Thoracic aorta (tissue), 2 donors: ENCODE data around the gene WDFY4. TPM values are rescaled to one million over a fixed set of nuclear protein-coding genes. Genes with fewer than 3 reads are reported as not detected.

Experiments
- ATAC-seq: fragments of 150-250 bp; one replicate; pipeline ENCODE4 v1.8.0; 2017; ENCODE audit warnings: low read depth; ENCODE audit not compliant: insufficient number of reproducible peaks, low FRiP score
- DNase-seq: peaks from one replicate; pipeline ENCODE4 v3.0.0-alpha.2; 2020; ENCODE audit warnings: low spot score
- H3K27ac ChIP-seq, 2 donors: fragments of 200-600 bp; sonication (generic); 1 replicate in 1 of 2; 2 replicates in 1 of 2; pipeline ENCODE4 v1.5.1; 2016; ENCODE audit warnings: mild to moderate bottlenecking in 2 of 2, moderate library complexity in 2 of 2
- H3K27me3 ChIP-seq: fragments of 200-600 bp; sonication (generic); replicated peaks from 2 replicates; pipeline ENCODE4 v1.6.0; 2016; ENCODE audit warnings: mild to moderate bottlenecking; ENCODE audit not compliant: insufficient read depth
- H3K36me3 ChIP-seq: fragments of 200-600 bp; sonication (generic); one replicate; pipeline ENCODE4 v1.5.1; 2016
- H3K4me1 ChIP-seq, 2 donors: fragments of 200-600 bp; sonication (generic); 1 replicate in 1 of 2; 2 replicates in 1 of 2; pipeline versions ENCODE4 v1.5.1 to v1.6.0; 2016; ENCODE audit warnings: low read depth in 2 of 2, mild to moderate bottlenecking in 1 of 2; ENCODE audit not compliant: control insufficient read depth in 1 of 2
- H3K4me3 ChIP-seq: fragments of 200-600 bp; sonication (generic); 2 replicates; pipeline ENCODE4 v1.5.1; 2016; ENCODE audit warnings: mild to moderate bottlenecking
- H3K9me3 ChIP-seq: fragments of 200-600 bp; sonication (generic); 2 replicates; pipeline ENCODE4 v1.5.1; 2016
- total RNA-seq, 2 donors: library from RNA; depleted of rRNA; stranded (reverse); fragments of >200 nt; gene quantifications; one replicate each; pipeline versions ENCODE4 v1.1.0 to v1.2.3, GENCODE V29; 2016
- TF ChIP-seq, protein P1 (sequence below): fragments of 200-600 bp; sonication (generic); IDR thresholded peaks from one replicate; pipeline ENCODE4 v1.5.1; 2019; ENCODE audit warnings: antibody characterized with exemption

Gene WDFY4
- total RNA-seq, 2 donors from 2014 or later, result 10.0 to 14.9 TPM

DNA sequence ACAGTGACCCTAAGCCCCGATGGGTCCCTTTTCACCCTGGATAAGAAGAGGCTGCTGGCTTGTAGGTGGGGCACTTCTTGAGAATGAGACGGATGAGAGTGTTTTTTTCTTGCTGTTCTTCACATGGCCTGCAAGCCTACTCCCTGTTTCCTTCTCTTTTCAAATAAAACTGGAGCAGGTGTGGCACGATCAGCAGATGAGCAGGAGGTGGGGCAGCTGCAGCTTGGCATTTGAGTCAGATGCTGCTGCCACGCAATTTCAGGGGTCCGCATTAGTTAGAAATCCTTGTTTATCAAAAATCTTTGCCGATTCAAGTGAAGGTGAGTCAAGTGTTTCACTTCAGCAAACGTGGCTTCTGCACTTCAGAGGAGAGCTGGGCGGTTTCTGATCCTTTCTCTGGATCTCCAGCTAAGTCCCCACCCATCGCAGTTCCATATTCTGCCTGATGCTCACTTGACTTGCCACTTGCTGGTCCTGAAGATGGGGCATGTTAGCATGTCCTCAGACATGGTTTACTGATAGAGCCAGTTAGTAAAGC lies 20.8 kb downstream of the WDFY4 start:
- no peak for ATAC-seq

DNA sequence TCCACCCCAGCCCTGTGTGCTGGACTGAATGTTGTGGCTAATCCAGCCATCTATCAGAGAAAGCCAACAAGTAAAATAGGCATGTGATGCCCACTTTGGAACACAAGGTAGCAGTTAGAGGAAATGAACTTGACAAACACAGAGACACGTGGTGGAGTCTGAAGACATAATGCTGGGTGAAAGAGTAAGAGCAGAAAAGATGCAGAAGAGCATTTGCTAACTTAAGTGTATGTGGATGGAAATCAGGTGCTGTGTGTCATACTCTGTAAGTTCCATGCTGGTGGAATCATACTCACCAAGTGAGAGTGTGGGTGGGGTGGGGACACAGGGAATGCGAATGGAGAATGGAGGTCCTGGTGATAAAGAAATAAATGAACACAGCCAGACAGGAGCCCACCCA lies 22.8 kb downstream of the WDFY4 start:
- Histone ChIP-seq H3K27me3 (no peaks in the 10 kb centered on the region), H3K27ac (no peak overlapping the region), H3K9me3 (no peaks in the 10 kb centered on the region), H3K36me3 (no peaks in the 10 kb centered on the region), H3K4me1 (peaks cover 12 to 16% of the 10 kb centered on the region in 2 donors), H3K4me3 (no peak overlapping the region)
- DNase-seq (no peak), ATAC-seq (no peak)
- TF ChIP-seq, protein P1, sequence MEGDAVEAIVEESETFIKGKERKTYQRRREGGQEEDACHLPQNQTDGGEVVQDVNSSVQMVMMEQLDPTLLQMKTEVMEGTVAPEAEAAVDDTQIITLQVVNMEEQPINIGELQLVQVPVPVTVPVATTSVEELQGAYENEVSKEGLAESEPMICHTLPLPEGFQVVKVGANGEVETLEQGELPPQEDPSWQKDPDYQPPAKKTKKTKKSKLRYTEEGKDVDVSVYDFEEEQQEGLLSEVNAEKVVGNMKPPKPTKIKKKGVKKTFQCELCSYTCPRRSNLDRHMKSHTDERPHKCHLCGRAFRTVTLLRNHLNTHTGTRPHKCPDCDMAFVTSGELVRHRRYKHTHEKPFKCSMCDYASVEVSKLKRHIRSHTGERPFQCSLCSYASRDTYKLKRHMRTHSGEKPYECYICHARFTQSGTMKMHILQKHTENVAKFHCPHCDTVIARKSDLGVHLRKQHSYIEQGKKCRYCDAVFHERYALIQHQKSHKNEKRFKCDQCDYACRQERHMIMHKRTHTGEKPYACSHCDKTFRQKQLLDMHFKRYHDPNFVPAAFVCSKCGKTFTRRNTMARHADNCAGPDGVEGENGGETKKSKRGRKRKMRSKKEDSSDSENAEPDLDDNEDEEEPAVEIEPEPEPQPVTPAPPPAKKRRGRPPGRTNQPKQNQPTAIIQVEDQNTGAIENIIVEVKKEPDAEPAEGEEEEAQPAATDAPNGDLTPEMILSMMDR, result no peak

More for the DNA sequence above, 20.8 kb downstream of the WDFY4 start:
- TF ChIP-seq, protein P1, result no peak
- H3K4me1 ChIP-seq, result peaks cover 12 to 16% of the 10 kb centered on the region in 2 donors
- no peaks in the 10 kb centered on the region for H3K27me3 ChIP-seq
- no peak for DNase-seq
- no peaks in the 10 kb centered on the region for H3K9me3 ChIP-seq
- no peaks in the 10 kb centered on the region for H3K36me3 ChIP-seq
- H3K4me3 ChIP-seq, result no peak overlapping the region
- no peak overlapping the region for H3K27ac ChIP-seq

DNA sequence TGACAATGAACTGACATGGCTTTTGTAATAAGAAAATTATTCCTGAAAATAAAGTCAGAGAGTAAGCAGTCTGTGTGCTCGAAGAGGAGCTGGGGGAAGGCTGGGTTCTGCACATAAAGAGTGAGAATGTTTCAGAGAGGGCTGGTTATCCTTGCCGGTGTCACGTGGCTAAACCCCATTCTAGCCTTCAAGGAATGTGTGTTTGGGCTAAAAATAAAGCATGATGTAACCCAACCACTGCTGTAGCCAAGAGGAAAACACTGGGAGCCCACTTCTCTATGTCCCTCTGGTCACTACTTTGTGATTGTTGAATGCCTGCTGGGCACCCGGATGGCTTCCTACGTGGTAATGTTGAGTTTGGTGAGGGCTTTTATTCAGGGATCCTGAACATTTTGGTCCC lies 23.5 kb downstream of the WDFY4 start:
- Histone ChIP-seq H3K27ac (no peak overlapping the region), H3K27me3 (no peaks in the 10 kb centered on the region), H3K4me3 (no peak overlapping the region), H3K9me3 (no peaks in the 10 kb centered on the region), H3K4me1 (peaks cover 12 to 16% of the 10 kb centered on the region in 2 donors), H3K36me3 (no peaks in the 10 kb centered on the region)
- no peak for DNase-seq
- ATAC-seq, result no peak
- TF ChIP-seq, protein P1, result no peak

DNA sequence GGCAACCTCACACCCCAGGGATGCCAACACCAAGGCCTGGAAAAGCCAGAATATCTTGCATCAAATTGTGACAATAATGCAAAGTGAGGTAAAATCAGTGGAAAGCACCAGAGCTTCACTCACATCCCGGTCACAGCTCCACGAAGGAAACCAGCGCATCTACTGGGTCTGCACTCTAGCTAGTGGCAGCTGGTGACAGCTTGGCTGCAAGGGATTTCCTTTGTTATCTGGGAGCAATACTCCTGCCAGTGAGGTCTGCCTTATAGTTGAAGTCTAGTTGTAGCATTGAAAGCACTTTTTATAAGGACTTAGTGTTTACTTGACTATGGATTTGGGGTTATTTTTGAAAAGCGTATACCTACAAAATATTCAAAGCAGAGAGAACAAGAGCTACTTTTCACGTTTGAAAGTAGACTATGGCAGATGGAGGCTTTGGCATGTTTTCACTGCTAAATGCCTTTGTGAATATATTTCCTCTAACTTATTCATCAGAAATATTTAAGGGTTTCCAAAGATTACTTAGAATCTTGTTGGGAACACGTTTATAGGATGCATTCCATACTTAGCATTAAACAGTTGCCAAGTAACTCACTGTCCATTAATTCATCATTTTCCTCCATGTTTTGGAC lies 26.1 kb downstream of the WDFY4 start:
- no peak overlapping the region for H3K27ac ChIP-seq
- peaks cover 12 to 16% of the 10 kb centered on the region in 2 donors for H3K4me1 ChIP-seq
- no peak overlapping the region for H3K4me3 ChIP-seq
- no peaks in the 10 kb centered on the region for H3K36me3 ChIP-seq
- TF ChIP-seq, protein P1, result no peak
- ATAC-seq, result no peak
- no peak for DNase-seq
- H3K9me3 ChIP-seq, result no peaks in the 10 kb centered on the region
- H3K27me3 ChIP-seq, result no peaks in the 10 kb centered on the region

DNA sequence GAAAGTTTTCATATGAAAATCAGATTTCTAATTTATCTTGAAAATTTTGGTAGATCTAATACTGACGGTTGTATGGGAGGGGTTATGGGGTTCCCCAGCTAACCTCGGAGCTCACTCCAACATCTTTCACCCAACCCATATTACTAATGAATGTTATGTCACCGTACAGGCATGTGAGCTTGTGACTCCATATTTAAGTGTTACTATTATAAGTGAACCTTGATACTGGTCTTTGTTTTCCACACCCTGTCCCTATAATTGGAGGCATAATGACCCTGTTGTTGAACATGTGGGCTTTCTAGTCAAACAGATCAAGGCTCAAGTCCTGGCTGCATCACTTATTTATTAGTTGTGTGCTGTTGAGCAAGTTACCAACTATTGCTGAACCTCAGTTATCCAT lies 27.2 kb downstream of the WDFY4 start:
- no peak for ATAC-seq
- no peak for DNase-seq
- H3K9me3 ChIP-seq, result no peaks in the 10 kb centered on the region
- no peak overlapping the region for H3K27ac ChIP-seq
- H3K4me1 ChIP-seq, result peaks cover 12 to 16% of the 10 kb centered on the region in 2 donors
- H3K27me3 ChIP-seq, result no peaks in the 10 kb centered on the region
- H3K4me3 ChIP-seq, result no peak overlapping the region
- H3K36me3 ChIP-seq, result no peaks in the 10 kb centered on the region
- TF ChIP-seq, protein P1, result no peak
